Endothelial cell of umbilical vein (primary cell): ENCODE measurements around the gene ALG8. TPM values are rescaled to one million over a fixed set of nuclear protein-coding genes. Genes with fewer than 3 reads are reported as not detected.

ENCODE experiments used
- BruUV-seq: library from RNA; stranded (reverse); fragments of 400-500 nt; replicated peaks from 2 replicates; lab custom pipeline; 2021; lab: Mats Ljungman, UMichigan
- CTCF ChIA-PET: fragments of 300-600, 350-600 bp; sonication (Branson Sonifier 250); formaldehyde crosslinking; loops from one replicate; lab custom pipeline; 2021; ENCODE audit warnings: antibody characterized with exemption, inconsistent platforms; lab: Charles Lee
- POLR2A ChIA-PET: fragments of 300-600, 350-600 bp; sonication (Branson Sonifier 250); formaldehyde crosslinking; loops from one replicate; lab custom pipeline; 2021; ENCODE audit warnings: antibody characterized with exemption, inconsistent platforms; lab: Charles Lee
- DNase-seq: peaks from one replicate; pipeline ENCODE4 v3.0.0-alpha.2; 2011; ENCODE audit warnings: low read depth, low spot score
- FAIRE-seq: peaks from 2 replicates; lab custom pipeline; 2011; peaks lifted over from hg19 to GRCh38; lab: Jason Lieb, UNC
- H2AFZ ChIP-seq: 2 replicates; pipeline ENCODE4 v1.6.0; 2012; ENCODE audit warnings: low read depth, low read length, control low read depth, inconsistent platforms
- H3K27ac ChIP-seq: 2 replicates; pipeline ENCODE4 v1.5.1; 2011; ENCODE audit warnings: low read depth, mild to moderate bottlenecking, control low read depth, low read length, moderate library complexity; ENCODE audit not compliant: insufficient read depth
- H3K27me3 ChIP-seq, 2 experiments: 2 replicates each; pipeline versions ENCODE4 v1.6.0 to v1.6.1; 2011; ENCODE audit warnings: low read length in 2 of 2, mixed read lengths in 1 of 2; ENCODE audit not compliant: control insufficient read depth in 2 of 2, insufficient read depth in 2 of 2
- H3K36me3 ChIP-seq, 2 experiments: 2 replicates in 1 of 2; 3 replicates in 1 of 2; pipeline ENCODE4 v1.5.1; 2011; ENCODE audit warnings: low read length in 2 of 2, mild to moderate bottlenecking in 1 of 2, moderate library complexity in 1 of 2; ENCODE audit not compliant: control insufficient read depth in 2 of 2, insufficient read depth in 2 of 2; ENCODE audit errors: extremely low read depth in 1 of 2
- H3K4me1 ChIP-seq: 3 replicates; pipeline ENCODE4 v1.5.1; 2011; ENCODE audit warnings: mild to moderate bottlenecking, low read length; ENCODE audit not compliant: control insufficient read depth, insufficient read depth; ENCODE audit errors: extremely low read depth
- H3K4me2 ChIP-seq: 2 replicates; pipeline ENCODE4 v1.6.1; 2011; ENCODE audit warnings: low read length, control low read depth, mixed read lengths; ENCODE audit not compliant: insufficient read depth
- H3K4me3 ChIP-seq, 3 experiments: fragments of 200-600 bp in 1 of 3; sonication (generic), shearing (Covaris generic) in 1 of 3; replicated peaks in 1 of 3; 2 replicates each; pipeline ENCODE4 v1.5.1; 2011 to 2016; ENCODE audit warnings: control low read depth in 3 of 3, low read length in 3 of 3, mild to moderate bottlenecking in 2 of 3, inconsistent platforms in 1 of 3, low read depth in 1 of 3, moderate library complexity in 1 of 3; ENCODE audit not compliant: insufficient read depth in 1 of 3
- H3K79me2 ChIP-seq: 2 replicates; pipeline ENCODE4 v1.6.0; 2012; ENCODE audit warnings: low read length, inconsistent platforms; ENCODE audit not compliant: control insufficient read depth, insufficient read depth
- H3K9ac ChIP-seq: replicated peaks from 2 replicates; pipeline ENCODE3; 2011; ENCODE audit warnings: low read length, control low read depth; ENCODE audit not compliant: insufficient read depth; ENCODE audit errors: extremely low read depth
- H3K9me1 ChIP-seq: replicated peaks from 3 replicates; pipeline ENCODE4 v1.6.0; 2011; ENCODE audit warnings: mild to moderate bottlenecking, low read length; ENCODE audit not compliant: control insufficient read depth, insufficient read depth; ENCODE audit errors: extremely low read depth
- H3K9me3 ChIP-seq: replicated peaks from 2 replicates; pipeline ENCODE4 v1.5.1; 2012; ENCODE audit warnings: low read length, inconsistent platforms; ENCODE audit not compliant: control insufficient read depth, insufficient read depth
- H4K20me1 ChIP-seq: replicated peaks from 2 replicates; pipeline ENCODE3; 2011; ENCODE audit warnings: mild to moderate bottlenecking, low read length; ENCODE audit not compliant: control insufficient read depth, insufficient read depth; ENCODE audit errors: extremely low read depth
- EZH2 ChIP-seq: IDR thresholded peaks from 2 replicates; pipeline ENCODE4 v1.6.1; 2012; ENCODE audit warnings: borderline replicate concordance, low read depth, mild to moderate bottlenecking, moderate library complexity, low read length, inconsistent platforms; ENCODE audit not compliant: severe bottlenecking
- FOS ChIP-seq: IDR thresholded peaks from 2 replicates; pipeline ENCODE4 v1.6.1; 2011; ENCODE audit warnings: mild to moderate bottlenecking, low read length, moderate library complexity, borderline replicate concordance; ENCODE audit not compliant: insufficient read depth
- GATA2 ChIP-seq: IDR thresholded peaks from 2 replicates; pipeline ENCODE4 v1.7.0; 2011; ENCODE audit warnings: low read depth, mild to moderate bottlenecking, moderate library complexity, mixed read lengths, low read length; ENCODE audit not compliant: insufficient read length, insufficient read depth
- JUN ChIP-seq: IDR thresholded peaks from 2 replicates; pipeline ENCODE4 v1.6.1; 2011; ENCODE audit warnings: borderline replicate concordance, low read depth; ENCODE audit not compliant: insufficient read length, insufficient read depth
- MYC ChIP-seq: IDR thresholded peaks from one replicate; pipeline ENCODE4 v1.6.1; 2011; ENCODE audit warnings: mild to moderate bottlenecking, low read depth, low read length
- POLR2A ChIP-seq: IDR thresholded peaks from 2 replicates; pipeline ENCODE4 v1.6.1; 2012; ENCODE audit warnings: low read depth, mild to moderate bottlenecking, control low read depth, low read length
- POLR2AphosphoS5 ChIP-seq: IDR thresholded peaks from 2 replicates; pipeline ENCODE4 v1.6.1; 2012; ENCODE audit warnings: low read depth, mild to moderate bottlenecking, control low read depth, low read length, moderate library complexity; ENCODE audit not compliant: insufficient read depth
- dilution Hi-C: fragments of 300-500 bp; cut with MboI; formaldehyde crosslinking; loops from one replicate; pipeline ENCODE4 v1.15.0; 2019; ENCODE audit warnings: low sequenced_read_pairs; ENCODE audit not compliant: extremely low pct_ligation_motif_present
- intact Hi-C: fragments of 100-400 bp; cut with micrococcal nuclease; formaldehyde crosslinking; loops from one replicate; pipeline ENCODE4 v1.10.0; 2022
- polyA plus RNA-seq, 4 experiments: library from polyadenylated mRNA; depleted of rRNA in 3 of 4; stranded (reverse) in 3 of 4; unstranded in 1 of 4; fragments of >200 nt; gene quantifications; 2 replicates each; pipeline versions ENCODE4 v1.2.1 to v1.2.3, GENCODE V29; 2011 to 2012; ENCODE audit warnings: missing spikeins in 1 of 4
- total RNA-seq: library from RNA; stranded (reverse); gene quantifications from 2 replicates; pipeline ENCODE4 v1.2.3, GENCODE V29; 2021
- TF ChIP-seq, protein P1 (sequence below), 2 donors: IDR thresholded peaks; 1 replicate in 1 of 2; 2 replicates in 1 of 2; pipeline ENCODE4 v1.5.1; 2011; ENCODE audit warnings: low read length in 2 of 2, mild to moderate bottlenecking in 2 of 2, moderate library complexity in 2 of 2, control low read depth in 1 of 2, inconsistent platforms in 1 of 2, low read depth in 1 of 2; ENCODE audit not compliant: insufficient read depth in 1 of 2; ENCODE audit errors: extremely low read depth in 1 of 2
- TF ChIP-seq, protein P2 (sequence below): IDR thresholded peaks from 2 replicates; pipeline ENCODE4 v1.6.1; 2011; ENCODE audit not compliant: insufficient read depth, insufficient read length

Gene ALG8
- total and polyA plus RNA-seq, 2 donors (not counting 3 experiments of a cell fraction or from before 2014, with no cell fraction given) = 43.9 to 48.2 TPM

DNA sequence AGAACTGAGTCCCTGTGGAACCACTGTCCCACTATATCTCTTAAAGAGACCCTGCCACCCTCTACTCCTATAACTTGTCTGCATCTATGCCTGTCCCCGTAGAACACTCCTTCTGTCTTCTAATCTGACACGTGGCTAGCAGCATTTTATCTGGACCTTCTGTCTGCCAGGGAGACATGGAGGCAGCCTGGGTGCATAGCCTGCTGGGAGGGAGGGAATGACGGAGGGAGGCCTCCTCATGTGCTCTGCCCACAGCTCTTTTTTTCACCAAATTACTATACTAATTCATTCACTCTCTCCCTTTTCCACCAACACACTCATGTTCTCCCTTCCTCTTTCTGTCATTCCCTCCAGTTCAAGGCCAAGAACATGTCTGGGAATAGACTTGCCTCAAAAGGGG, 83.3 kb downstream of the ALG8 start:
- Histone ChIP-seq H3K79me2 (no peaks in the 10 kb centered on the region), H3K4me1 (peaks cover 3% of the 10 kb centered on the region), H3K36me3 (no peaks in the 10 kb centered on the region), H4K20me1 (no peaks in the 10 kb centered on the region), H3K4me3 (no peak overlapping the region), H3K9me1 (no peaks in the 10 kb centered on the region), H3K27me3 (no peaks in the 10 kb centered on the region), H3K4me2 (no peak overlapping the region), H3K9me3 (no peaks in the 10 kb centered on the region), H2AFZ (no peak overlapping the region), H3K9ac (no peak overlapping the region), H3K27ac (no peak overlapping the region)
- no peak for DNase-seq
- intact Hi-C loops = no loop called here
- ChIA-PET POLR2A (no interaction called here), CTCF (interaction anchor here (1.3 to 1.6 kb wide), 2 partner anchors 9 to 48 kb away, joined by 3 read pairs; no protein-coding TSS in a partner anchor)
- TF ChIP-seq MYC (no peak), POLR2AphosphoS5 (no peak), JUN (no peak), FOS (no peak), EZH2 (no peak), POLR2A (no peak), GATA2 (no peak)
- TF ChIP-seq, protein P1, sequence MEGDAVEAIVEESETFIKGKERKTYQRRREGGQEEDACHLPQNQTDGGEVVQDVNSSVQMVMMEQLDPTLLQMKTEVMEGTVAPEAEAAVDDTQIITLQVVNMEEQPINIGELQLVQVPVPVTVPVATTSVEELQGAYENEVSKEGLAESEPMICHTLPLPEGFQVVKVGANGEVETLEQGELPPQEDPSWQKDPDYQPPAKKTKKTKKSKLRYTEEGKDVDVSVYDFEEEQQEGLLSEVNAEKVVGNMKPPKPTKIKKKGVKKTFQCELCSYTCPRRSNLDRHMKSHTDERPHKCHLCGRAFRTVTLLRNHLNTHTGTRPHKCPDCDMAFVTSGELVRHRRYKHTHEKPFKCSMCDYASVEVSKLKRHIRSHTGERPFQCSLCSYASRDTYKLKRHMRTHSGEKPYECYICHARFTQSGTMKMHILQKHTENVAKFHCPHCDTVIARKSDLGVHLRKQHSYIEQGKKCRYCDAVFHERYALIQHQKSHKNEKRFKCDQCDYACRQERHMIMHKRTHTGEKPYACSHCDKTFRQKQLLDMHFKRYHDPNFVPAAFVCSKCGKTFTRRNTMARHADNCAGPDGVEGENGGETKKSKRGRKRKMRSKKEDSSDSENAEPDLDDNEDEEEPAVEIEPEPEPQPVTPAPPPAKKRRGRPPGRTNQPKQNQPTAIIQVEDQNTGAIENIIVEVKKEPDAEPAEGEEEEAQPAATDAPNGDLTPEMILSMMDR (IDR thresholded peaks at IDR 0.05; ENCODE audit: extremely low read depth in 1 of 2, insufficient read depth in 1 of 2, low read depth in 1 of 2, low read length in 2 of 2) = no peak
- TF ChIP-seq, protein P2, sequence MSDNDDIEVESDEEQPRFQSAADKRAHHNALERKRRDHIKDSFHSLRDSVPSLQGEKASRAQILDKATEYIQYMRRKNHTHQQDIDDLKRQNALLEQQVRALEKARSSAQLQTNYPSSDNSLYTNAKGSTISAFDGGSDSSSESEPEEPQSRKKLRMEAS = no peak
- FAIRE-seq = no peak
- BruUV-seq = no TSS peak
- dilution Hi-C loops = no loop called here
